HG03025 (cell line): ENCODE measurements around the gene PLEKHM1.

ENCODE experiments used
- ATAC-seq: cut with Tn5 transposase; IDR thresholded peaks from one replicate; pipeline ENCODE4 v1.9.1; 2021; ENCODE audit warnings: mild to moderate bottlenecking, moderate library complexity; ENCODE audit not compliant: unreplicated experiment, low FRiP score

Gene PLEKHM1

GRCh38 chr17:45405250-45406086 is 85.1 kb downstream of the PLEKHM1 start:
- ATAC-seq = no peak

- no peak for ATAC-seq
Observed at GRCh38 chr17:45404870-45405249, 85.7 kb downstream of the PLEKHM1 start.

- no peak for ATAC-seq
Observed at GRCh38 chr17:45403906-45404490, 86.5 kb downstream of the PLEKHM1 start.

- no peak for ATAC-seq
Observed at GRCh38 chr17:45402916-45403315, 87.6 kb downstream of the PLEKHM1 start.

- ATAC-seq = no peak
Observed at GRCh38 chr17:45398800-45399199, 91.7 kb downstream of the PLEKHM1 start.

- no peak for ATAC-seq
Observed at GRCh38 chr17:45397796-45398195, 92.7 kb downstream of the PLEKHM1 start.

- no peak for ATAC-seq
Observed at GRCh38 chr17:45396496-45397205, 93.9 kb downstream of the PLEKHM1 start.

GRCh38 chr17:45395569-45396415 is 94.7 kb downstream of the PLEKHM1 start:
- no peak for ATAC-seq

- no peak for ATAC-seq
Observed at GRCh38 chr17:45394913-45395568, 95.5 kb downstream of the PLEKHM1 start.

- ATAC-seq = no peak
Observed at GRCh38 chr17:45394564-45394912, 96.0 kb downstream of the PLEKHM1 start.

GRCh38 chr17:45394091-45394490 is 96.4 kb downstream of the PLEKHM1 start:
- no peak for ATAC-seq

- ATAC-seq = no peak
Observed at GRCh38 chr17:45393411-45393810, 97.1 kb downstream of the PLEKHM1 start.

GRCh38 chr17:45391918-45392317 is 98.6 kb downstream of the PLEKHM1 start:
- no peak for ATAC-seq

- no peak for ATAC-seq
Observed at GRCh38 chr17:45391291-45391690, 99.2 kb downstream of the PLEKHM1 start.

GRCh38 chr17:45389354-45389753 is 101.2 kb downstream of the PLEKHM1 start:
- no peak for ATAC-seq

GRCh38 chr17:45388604-45389325 is 101.8 kb downstream of the PLEKHM1 start:
- ATAC-seq = no peak

- no peak for ATAC-seq
Observed at GRCh38 chr17:45387739-45388138, 102.8 kb downstream of the PLEKHM1 start.

GRCh38 chr17:45386178-45386577 is 104.3 kb downstream of the PLEKHM1 start:
- no peak for ATAC-seq
